ENCODE data around the gene MLLT3.

The MLLT3 gene

DNA sequence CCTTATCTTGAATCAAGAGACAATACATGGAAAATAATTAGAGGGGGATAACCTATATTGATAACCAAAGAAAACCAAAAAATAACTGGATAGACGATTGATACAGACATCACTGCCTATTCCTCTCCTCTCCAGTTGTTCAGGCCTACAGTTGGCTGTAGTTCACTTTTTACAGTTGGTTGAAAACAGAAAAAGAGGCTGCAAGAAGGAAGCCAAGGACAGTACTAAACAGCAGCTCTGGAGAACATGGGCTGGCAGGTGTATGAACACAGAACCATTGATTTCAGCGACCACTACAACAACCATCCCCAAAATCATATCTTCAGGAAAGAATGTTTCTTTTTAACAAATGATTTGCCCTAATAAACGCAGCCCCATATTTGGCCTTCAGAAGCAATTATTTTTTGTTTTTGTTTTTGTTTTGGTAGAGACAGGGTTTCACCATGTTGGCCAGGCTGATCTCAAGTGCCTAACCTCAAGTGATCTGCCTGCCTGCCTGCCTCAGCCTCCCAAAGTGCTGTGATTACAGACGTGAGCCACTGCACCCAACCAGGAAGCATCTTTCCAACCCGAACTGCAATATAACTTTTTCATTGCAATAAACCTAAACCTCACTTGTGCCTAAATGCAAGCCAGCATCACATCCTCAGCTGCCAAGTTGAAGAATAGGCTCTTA lies 64.3 kb downstream of the MLLT3 start:
- no peak for DNase-seq (ENCODE audit: low read depth in 2 of 2)

DNA sequence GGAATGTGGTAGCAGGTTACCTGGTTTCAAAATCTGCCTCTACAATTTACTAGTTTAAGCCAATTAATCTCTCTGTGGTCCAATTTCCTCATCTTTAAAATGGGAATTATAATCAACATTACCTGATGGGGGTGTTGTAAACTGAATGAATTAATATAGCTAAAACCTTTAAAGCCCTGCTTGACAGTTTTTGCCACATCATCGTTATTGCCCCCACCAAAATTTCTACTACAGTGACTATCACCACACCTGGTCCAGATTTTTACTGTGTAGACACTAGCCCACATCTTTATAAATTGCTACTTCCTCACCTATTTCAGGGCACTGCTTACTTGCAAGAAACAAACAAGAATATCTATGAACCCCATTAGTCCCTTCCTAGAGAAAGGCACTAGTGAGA lies 65.0 kb downstream of the MLLT3 start:
- DNase-seq (ENCODE audit: low read depth in 2 of 2) = no peak

GRCh38 chr9:20553558-20554149 lies 68.6 kb downstream of the MLLT3 start:
- no peak for DNase-seq (ENCODE audit: low read depth in 2 of 2)

- DNase-seq (ENCODE audit: low read depth in 2 of 2) = no peak
Measured at GRCh38 chr9:20552874-20553557, 69.3 kb downstream of the MLLT3 start.

GRCh38 chr9:20551835-20552234 lies 70.5 kb downstream of the MLLT3 start:
- no peak for DNase-seq (ENCODE audit: low read depth in 2 of 2)

- DNase-seq (ENCODE audit: low read depth in 2 of 2) = no peak
Measured at GRCh38 chr9:20551236-20551635, 71.1 kb downstream of the MLLT3 start.

DNA sequence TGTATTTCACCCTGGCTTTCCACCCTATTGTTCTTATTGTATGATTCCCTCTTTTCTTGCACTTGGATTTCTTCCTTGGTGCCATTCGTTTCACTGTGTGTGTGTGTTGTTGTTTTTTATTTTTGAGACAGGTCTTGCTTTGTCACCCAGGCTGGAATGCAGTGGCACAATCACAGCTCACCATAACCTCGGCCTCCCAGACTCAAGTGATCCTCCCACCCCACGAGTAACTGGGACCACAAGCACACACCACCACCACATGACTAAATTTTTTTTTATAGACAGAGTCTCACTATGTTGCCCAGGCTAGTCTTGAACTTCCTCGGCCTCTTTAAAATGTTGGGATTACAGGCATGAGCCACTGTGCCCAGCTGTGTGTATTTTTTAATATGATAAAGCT lies 72.0 kb downstream of the MLLT3 start:
- DNase-seq (ENCODE audit: low read depth in 2 of 2) = no peak

GRCh38 chr9:20549053-20549452 lies 73.2 kb downstream of the MLLT3 start:
- no peak for DNase-seq (ENCODE audit: low read depth in 2 of 2)

GRCh38 chr9:20545023-20545622 lies 77.2 kb downstream of the MLLT3 start:
- DNase-seq (ENCODE audit: low read depth in 2 of 2) = no peak

DNA sequence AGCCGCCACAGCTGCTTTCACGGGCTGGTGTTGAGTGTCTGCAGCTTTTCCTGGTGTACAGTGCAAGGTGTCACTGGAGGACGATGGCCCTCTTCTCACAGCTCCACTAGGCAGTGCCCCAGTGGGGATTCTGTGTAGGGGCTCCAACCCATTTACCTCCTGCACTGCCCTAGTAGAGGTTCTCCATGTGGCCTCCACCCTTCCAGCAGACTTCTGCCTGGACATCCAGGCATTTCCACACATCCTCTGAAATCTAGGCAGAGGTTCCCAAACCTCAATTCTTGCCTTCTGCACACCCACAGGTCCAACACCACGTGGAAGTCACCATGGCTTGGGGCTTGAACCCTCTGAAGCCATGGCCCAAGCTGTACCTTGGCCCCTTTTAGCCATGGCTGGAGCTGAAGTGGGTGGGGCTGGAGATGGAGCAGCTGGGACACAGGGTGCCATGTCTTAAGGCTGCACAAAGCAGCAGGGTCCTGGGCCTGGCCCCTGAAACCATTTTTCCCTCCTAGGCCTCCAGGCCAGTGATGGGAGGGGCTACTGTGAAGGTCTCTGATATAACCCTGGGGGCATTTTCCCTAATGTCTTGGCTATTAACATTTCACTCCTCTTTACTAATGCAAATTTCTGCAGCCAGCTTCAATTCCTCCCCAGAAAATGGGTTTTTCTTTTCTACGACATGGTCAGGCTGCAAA lies 82.0 kb downstream of the MLLT3 start:
- DNase-seq (ENCODE audit: low read depth in 2 of 2) = no peak

DNA sequence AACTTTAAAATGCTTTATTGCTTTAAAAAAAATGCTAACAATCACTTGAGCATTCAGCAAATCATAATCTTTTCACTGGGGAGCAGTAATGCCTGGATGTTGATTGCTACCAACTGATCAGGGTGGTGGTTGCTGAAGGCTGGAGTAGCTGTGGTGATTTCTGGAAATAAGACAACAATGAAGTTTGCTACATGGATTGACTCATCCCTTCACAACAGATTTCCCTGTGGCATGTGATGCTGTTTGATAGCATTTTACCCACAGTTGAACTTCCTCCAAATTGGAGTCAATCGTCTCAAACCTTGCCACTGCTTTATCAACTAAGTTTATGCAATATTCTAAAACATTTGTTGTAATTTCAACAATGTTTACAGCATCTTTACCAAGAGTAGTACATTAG lies 83.3 kb downstream of the MLLT3 start:
- DNase-seq (ENCODE audit: low read depth in 2 of 2) = no peak

DNA sequence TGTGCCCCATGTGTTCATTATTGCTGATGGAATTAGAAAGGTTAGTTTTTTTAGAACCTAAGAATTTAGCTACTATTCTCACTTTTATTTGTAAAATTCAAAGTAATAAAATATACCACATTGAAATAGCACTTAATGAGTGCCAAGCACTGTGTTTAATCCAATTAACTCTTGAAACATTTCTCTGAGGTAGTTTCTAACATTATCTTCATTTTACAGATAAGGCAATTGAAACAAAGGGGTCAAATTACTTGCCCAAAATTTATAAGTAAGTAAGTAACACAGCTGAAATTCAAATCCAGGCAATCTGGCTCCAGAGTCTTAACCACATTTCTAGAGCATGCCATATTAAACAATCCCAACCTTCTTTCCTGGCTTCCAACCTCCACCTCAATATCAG lies 84.2 kb downstream of the MLLT3 start:
- no peak for DNase-seq (ENCODE audit: low read depth in 2 of 2)

DNA sequence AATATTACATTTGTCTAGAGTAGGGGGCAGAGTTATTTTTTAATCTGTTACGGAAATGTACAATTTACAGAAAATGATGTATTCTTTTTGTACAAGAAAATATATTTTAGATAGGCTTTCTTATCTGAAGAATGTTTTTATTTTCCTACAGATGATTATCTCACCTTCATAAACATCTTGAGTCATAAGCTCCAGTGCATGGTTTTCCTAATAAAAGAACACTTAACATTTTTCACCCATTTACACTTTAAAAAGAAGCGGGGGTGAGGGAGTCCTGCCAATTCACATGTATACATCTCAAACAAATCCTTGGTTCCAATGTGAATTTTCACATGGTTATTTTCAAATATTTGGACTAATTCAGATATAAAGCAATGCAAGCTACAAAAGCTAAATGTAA lies 85.0 kb downstream of the MLLT3 start:
- no peak for DNase-seq (ENCODE audit: low read depth in 2 of 2)

- no peak for DNase-seq (ENCODE audit: low read depth in 2 of 2)
Measured at GRCh38 chr9:20532584-20532983, 89.7 kb downstream of the MLLT3 start.

DNA sequence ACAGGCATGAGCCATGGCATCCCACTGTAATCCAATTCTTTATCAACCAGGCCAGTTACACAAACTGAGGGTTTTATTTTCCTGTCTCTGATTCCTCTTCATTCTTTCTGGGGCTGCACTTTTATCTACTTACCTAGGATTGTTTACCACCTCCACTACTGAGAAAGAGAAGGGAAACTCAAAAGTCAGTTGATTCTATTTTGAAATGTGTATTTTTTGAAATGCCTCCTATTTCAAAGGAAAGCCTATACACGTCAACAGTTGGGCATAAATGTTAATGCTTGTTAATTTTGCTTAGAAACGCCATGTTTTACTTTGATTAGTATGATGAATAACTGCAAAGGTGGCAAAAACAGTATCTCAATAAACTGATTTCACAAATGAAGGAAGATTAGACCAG lies 92.5 kb downstream of the MLLT3 start:
- no peak for DNase-seq (ENCODE audit: low read depth in 2 of 2)

DNA sequence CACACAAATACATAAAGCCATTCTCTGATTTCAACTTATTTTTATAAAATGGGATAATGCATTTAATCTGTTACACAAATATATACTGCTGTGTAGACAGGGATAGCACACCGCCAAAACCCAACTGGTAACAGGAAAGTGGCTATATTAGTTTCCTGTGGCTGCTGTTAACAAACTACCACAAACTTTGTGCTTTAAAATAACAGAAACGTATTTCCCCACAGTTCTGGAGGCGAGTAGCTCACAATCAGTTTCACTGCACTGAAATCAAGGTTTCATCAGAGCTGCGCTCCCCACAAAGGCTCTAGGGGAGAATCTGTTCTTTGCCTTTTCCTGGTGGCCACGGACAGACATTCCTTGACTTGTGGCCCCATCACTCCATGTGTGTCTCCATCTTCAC lies 94.0 kb downstream of the MLLT3 start:
- no peak for DNase-seq (ENCODE audit: low read depth in 2 of 2)

DNA sequence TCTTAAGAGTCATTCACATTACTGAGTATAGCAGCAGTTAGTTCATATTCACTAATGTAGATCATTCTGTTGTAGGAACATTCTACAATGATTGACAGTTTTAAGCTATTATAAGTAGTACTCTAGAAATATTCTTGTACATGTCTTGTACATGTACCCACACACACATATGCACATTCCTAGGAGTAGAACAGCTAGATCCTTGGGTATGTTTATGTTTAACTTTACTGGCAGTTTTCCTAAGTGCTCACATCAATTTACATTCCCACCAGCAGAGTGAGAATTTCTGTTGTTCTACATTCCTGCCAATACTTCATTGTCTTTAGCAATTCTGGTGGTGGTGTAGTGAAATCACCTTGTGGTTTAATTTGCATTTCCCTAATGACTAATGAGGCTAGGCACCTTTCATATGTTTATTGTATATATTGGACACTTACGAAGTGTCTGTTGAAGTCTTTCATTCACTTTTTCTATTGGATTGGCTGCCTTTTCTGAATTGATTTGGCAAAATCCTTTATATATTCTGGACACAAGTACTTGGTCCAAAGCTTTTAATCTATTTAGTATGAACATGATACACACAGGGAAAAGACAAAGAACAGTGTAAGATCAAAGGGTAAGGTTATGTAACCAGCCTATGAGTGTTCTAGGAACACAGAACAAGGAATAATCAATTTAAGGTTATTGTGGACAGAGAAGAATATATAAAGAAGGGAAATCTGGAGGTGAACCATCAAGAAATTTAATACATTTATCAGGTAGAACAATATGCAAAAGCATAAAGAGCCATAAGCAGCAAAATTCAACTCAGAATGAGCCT lies 95.6 kb downstream of the MLLT3 start:
- DNase-seq (ENCODE audit: low read depth in 2 of 2) = no peak

DNA sequence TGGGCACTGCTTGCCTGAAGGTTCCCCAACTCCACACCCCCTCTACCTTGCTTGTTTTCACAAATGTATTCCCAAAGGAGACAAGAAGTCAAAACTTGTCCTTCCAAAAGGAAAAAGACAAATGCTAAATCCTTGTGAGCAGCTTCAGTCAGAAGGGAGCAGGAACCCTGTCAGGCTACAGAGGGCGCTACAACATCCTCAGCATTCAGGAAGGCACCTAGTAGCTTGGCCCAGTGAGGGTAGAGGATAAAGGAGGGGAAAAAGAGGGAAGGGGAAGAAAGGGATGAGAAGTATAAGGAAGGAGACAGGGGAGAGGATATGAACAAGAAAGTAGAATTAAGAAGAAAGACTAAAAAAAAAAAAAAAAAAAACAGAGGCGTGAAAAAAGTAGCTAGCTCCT lies 97.5 kb downstream of the MLLT3 start:
- no peak for DNase-seq (ENCODE audit: low read depth in 2 of 2)

- DNase-seq (ENCODE audit: low read depth in 2 of 2) = no peak
Measured at GRCh38 chr9:20518737-20519136, 103.6 kb downstream of the MLLT3 start.

DNA sequence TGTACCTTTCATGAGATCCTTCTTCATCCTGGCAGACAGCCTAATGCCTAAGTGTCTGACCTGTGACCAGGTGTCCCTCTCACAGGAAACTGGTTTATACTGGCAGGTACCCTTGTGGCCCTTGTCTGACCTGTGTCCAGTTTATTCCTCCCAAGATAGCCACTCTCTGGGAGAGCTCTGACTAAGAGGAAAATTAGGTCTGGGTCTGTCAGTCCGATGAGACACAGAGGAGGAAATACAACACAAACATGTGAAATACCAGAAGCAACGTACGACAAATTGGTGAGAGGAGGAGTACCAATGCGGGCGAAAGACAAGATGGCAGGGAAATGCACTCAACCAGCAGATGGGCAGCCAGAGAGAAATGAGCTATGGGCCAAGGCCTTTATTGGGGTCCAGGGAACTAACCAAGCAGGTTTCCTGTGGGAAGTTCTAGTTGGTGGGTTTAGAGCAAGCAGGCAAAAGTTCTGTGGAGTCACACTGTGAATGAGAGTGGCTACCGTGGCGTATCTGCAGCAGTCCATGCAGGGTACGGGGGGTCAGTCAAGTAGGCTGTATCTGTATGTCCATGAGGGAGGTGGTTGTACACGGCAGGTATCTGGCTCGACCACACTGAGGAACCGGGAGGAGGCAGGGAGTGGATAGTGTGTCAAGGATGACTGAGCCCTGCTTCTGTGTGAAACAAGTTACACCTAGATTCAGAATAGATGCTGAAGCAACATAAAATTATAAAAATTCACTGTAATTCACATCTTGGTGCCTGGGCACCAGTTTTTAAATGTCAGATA lies 109.0 kb downstream of the MLLT3 start:
- DNase-seq (ENCODE audit: low read depth in 2 of 2) = no peak

DNA sequence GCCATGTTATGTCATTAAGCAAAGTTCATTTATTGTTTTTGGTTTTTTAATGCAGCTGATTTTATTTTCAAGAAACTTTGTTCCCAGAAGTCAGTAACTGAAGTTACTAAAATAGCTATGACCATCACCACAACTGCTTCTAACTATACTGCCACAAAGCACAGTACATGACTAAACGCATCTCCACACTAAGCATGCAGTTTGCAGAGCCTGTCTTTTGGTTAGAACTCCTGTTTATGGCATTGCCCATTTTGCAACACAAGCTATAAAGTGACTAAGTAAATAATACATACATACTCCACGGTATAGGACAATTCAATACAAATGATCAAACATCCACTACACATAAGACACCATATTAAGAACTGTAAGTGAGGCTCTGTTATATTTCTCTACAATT lies 109.7 kb downstream of the MLLT3 start:
- no peak for DNase-seq (ENCODE audit: low read depth in 2 of 2)

Data from stimulated activated CD8-positive, alpha-beta memory T cell treated with anti-CD3 and anti-CD28 coated beads, Interleukin-2, amount 100 ng/mL, for 1 hour (primary cell).